ENCODE data around the gene TMEM132C. TPM values are rescaled to one million over a fixed set of nuclear protein-coding genes. Genes with fewer than 3 reads are reported as not detected.
A peak's percentile ranks its signal among the peaks of the same experiment; 100 is the strongest.

The TMEM132C gene
- total and polyA plus RNA-seq, 2 experiments from 2014 or later = 10.6 to 16.5 TPM

DNA sequence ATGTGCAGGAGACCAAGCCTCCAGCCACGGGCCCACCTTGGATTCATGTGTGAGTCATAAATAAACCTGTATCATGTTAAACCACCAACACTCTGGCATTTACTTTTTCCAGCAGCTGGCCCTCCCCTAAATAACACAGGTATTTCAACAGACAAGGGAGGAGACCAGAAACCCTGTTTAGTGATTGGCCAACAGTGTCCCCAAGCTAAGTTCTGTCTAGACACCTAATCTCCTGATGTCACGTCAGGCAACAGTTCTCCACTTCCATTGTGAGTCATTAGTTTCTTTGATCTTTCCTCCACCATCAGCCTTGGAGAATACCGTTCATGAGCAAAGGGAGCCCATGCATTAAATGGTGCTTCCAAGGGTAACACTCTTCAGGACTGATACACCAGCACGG, 196.9 kb downstream of the TMEM132C start:
- H3K9me3 ChIP-seq (ENCODE audit: low read depth) = no peaks in the 10 kb centered on the region
- H3K4me3 ChIP-seq = no peak overlapping the region
- no peaks in the 10 kb centered on the region for H3K4me1 ChIP-seq (ENCODE audit: insufficient read depth)
- no peaks in the 10 kb centered on the region for H4K20me1 ChIP-seq (ENCODE audit: insufficient read depth, poor library complexity, severe bottlenecking)
- H3K36me3 ChIP-seq (replicated peaks; ENCODE audit: insufficient read depth, low read depth) = no peaks in the 10 kb centered on the region
- TF ChIP-seq, protein P1, sequence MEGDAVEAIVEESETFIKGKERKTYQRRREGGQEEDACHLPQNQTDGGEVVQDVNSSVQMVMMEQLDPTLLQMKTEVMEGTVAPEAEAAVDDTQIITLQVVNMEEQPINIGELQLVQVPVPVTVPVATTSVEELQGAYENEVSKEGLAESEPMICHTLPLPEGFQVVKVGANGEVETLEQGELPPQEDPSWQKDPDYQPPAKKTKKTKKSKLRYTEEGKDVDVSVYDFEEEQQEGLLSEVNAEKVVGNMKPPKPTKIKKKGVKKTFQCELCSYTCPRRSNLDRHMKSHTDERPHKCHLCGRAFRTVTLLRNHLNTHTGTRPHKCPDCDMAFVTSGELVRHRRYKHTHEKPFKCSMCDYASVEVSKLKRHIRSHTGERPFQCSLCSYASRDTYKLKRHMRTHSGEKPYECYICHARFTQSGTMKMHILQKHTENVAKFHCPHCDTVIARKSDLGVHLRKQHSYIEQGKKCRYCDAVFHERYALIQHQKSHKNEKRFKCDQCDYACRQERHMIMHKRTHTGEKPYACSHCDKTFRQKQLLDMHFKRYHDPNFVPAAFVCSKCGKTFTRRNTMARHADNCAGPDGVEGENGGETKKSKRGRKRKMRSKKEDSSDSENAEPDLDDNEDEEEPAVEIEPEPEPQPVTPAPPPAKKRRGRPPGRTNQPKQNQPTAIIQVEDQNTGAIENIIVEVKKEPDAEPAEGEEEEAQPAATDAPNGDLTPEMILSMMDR (IDR thresholded peaks at IDR 0.05; ENCODE audit: poor library complexity) = no peak
- TF ChIP-seq EZH2phosphoT487 (IDR thresholded peaks at IDR 0.05; ENCODE audit: low read depth, severe bottlenecking, unreplicated experiment) = no peak
- no peaks in the 10 kb centered on the region for H3K27me3 ChIP-seq
- no peak overlapping the region for H3K4me2 ChIP-seq
- no peak for DNase-seq (ENCODE audit: low spot score)
- no peak overlapping the region for H3K27ac ChIP-seq
- 84% methylated on average over 4 of the region's 4 CpGs for WGBS (ENCODE audit: low lambda C conversion rate, missing lambda C conversion rate)
- H3K9me2 ChIP-seq (replicated peaks; ENCODE audit: insufficient read depth) = no peaks in the 10 kb centered on the region
- H3K79me2 ChIP-seq = no peaks in the 10 kb centered on the region
- H2AFZ ChIP-seq = no peak overlapping the region

DNA sequence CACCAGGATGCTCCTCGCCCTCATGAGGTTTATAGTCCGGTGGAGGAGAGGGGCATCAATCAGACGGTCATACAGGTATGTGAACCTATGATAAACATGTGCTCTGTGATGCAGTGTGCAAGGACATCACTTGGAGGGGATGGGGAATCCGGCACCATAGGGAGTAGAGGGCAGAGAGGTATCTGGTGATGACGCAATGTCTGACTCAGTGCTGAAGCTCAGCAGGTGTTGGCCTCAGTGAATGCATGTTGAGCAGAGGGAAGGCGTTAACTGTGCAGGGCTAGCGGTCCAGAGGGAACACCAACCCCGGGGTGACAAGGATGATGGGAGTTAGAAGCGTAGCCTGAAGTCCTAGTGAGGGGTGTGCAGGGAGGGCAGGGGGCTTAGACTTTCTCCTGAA, 200.9 kb downstream of the TMEM132C start:
- Histone ChIP-seq H4K20me1 (ENCODE audit: insufficient read depth, poor library complexity, severe bottlenecking) (no peaks in the 10 kb centered on the region), H2AFZ (no peak overlapping the region), H3K4me1 (ENCODE audit: insufficient read depth) (no peaks in the 10 kb centered on the region), H3K9me3 (ENCODE audit: low read depth) (no peaks in the 10 kb centered on the region), H3K27me3 (no peaks in the 10 kb centered on the region), H3K27ac (no peak overlapping the region), H3K79me2 (no peaks in the 10 kb centered on the region), H3K4me2 (no peak overlapping the region), H3K36me3 (replicated peaks; ENCODE audit: insufficient read depth, low read depth) (no peaks in the 10 kb centered on the region), H3K4me3 (no peak overlapping the region), H3K9me2 (replicated peaks; ENCODE audit: insufficient read depth) (no peaks in the 10 kb centered on the region)
- no peak for TF ChIP-seq EZH2 (IDR thresholded peaks at IDR 0.05; ENCODE audit: borderline replicate concordance)
- no peak for TF ChIP-seq EZH2phosphoT487 (IDR thresholded peaks at IDR 0.05; ENCODE audit: low read depth, severe bottlenecking, unreplicated experiment)
- TF ChIP-seq, protein P1 (IDR thresholded peaks at IDR 0.05; ENCODE audit: poor library complexity) = no peak
- peak; percentile 16 for DNase-seq (ENCODE audit: low spot score)
- WGBS (ENCODE audit: low lambda C conversion rate, missing lambda C conversion rate) = 89% methylated on average over 9 of the region's 9 CpGs

DNA sequence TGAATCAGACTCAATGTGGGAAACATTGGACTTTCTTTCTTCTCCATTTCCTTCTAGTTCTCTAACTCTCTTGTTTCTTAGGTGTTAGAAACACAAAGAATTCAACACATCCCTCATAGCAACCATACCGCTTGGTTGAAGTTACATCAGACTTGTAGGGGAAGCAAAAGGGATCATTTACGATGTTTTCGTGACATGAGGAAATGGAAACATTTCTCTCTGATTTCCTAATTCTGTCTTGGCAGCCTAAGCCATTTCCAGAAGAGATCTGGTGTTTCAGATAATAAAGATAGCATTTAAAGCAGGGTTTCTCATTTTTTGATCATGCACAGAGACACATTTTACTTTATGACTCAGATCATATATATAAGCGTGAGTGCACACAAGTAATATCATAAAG, 202.0 kb downstream of the TMEM132C start:
- H3K4me3 ChIP-seq = no peak overlapping the region
- no peak overlapping the region for H2AFZ ChIP-seq
- H3K9me3 ChIP-seq (ENCODE audit: low read depth) = no peaks in the 10 kb centered on the region
- H3K27ac ChIP-seq = no peak overlapping the region
- no peaks in the 10 kb centered on the region for H3K9me2 ChIP-seq (replicated peaks; ENCODE audit: insufficient read depth)
- no peaks in the 10 kb centered on the region for H3K36me3 ChIP-seq (replicated peaks; ENCODE audit: insufficient read depth, low read depth)
- 62% methylated on average over 4 of the region's 4 CpGs for WGBS (ENCODE audit: low lambda C conversion rate, missing lambda C conversion rate)
- no peaks in the 10 kb centered on the region for H4K20me1 ChIP-seq (ENCODE audit: insufficient read depth, poor library complexity, severe bottlenecking)
- H3K4me1 ChIP-seq (ENCODE audit: insufficient read depth) = no peaks in the 10 kb centered on the region
- H3K79me2 ChIP-seq = no peaks in the 10 kb centered on the region
- H3K4me2 ChIP-seq = no peak overlapping the region
- TF ChIP-seq EZH2phosphoT487 (IDR thresholded peaks at IDR 0.05; ENCODE audit: low read depth, severe bottlenecking, unreplicated experiment) (no peak), EZH2 (IDR thresholded peaks at IDR 0.05; ENCODE audit: borderline replicate concordance) (no peak)
- TF ChIP-seq, protein P1 (IDR thresholded peaks at IDR 0.05; ENCODE audit: poor library complexity) = no peak
- no peaks in the 10 kb centered on the region for H3K27me3 ChIP-seq
- peak; percentile 32 for DNase-seq (ENCODE audit: low spot score)

- no peaks in the 10 kb centered on the region for H3K27me3 ChIP-seq
- no peaks in the 10 kb centered on the region for H3K9me2 ChIP-seq (replicated peaks; ENCODE audit: insufficient read depth)
- H3K27ac ChIP-seq = no peak overlapping the region
- no peaks in the 10 kb centered on the region for H3K79me2 ChIP-seq
- no peak overlapping the region for H3K4me2 ChIP-seq
- no peaks in the 10 kb centered on the region for H3K4me1 ChIP-seq (ENCODE audit: insufficient read depth)
- H3K9me3 ChIP-seq (ENCODE audit: low read depth) = no peaks in the 10 kb centered on the region
- TF ChIP-seq EZH2 (IDR thresholded peaks at IDR 0.05; ENCODE audit: borderline replicate concordance) = no peak
- no peak for DNase-seq (ENCODE audit: low spot score)
- H4K20me1 ChIP-seq (ENCODE audit: insufficient read depth, poor library complexity, severe bottlenecking) = no peaks in the 10 kb centered on the region
- no peak overlapping the region for H3K4me3 ChIP-seq
- H3K36me3 ChIP-seq (replicated peaks; ENCODE audit: insufficient read depth, low read depth) = no peaks in the 10 kb centered on the region
- WGBS (ENCODE audit: low lambda C conversion rate, missing lambda C conversion rate) = 86% methylated on average over 2 of the region's 2 CpGs
- no peak overlapping the region for H2AFZ ChIP-seq
These were observed 204.5 kb downstream of the TMEM132C start for GRCh38 chr12:128471491-128471890.
